ENCODE data around the gene DCUN1D2. TPM values are rescaled to one million over a fixed set of nuclear protein-coding genes. Genes with fewer than 3 reads are reported as not detected.

The DCUN1D2 gene
- total RNA-seq, 1 donor from 2014 or later, result 23.8 TPM

- Mint-ChIP-seq H3K27me3 (ENCODE audit: insufficient read depth, low read depth) (peaks cover 15% of the 10 kb centered on the region), H3K9me3 (peaks cover 14% of the 10 kb centered on the region), H3K36me3 (peaks cover 39% of the 10 kb centered on the region), H3K27ac (no peak overlapping the region), H3K4me3 (no peak overlapping the region), H3K4me1 (peaks cover 3% of the 10 kb centered on the region)
- Histone ChIP-seq H3K36me3 (no peaks in the 10 kb centered on the region), H3K27me3 (no peaks in the 10 kb centered on the region), H3K9ac (no peak overlapping the region), H2AFZ (replicated peaks) (no peak overlapping the region), H3F3A (ENCODE audit: low read depth) (no peaks in the 10 kb centered on the region), H3K4me2 (no peak overlapping the region), H3K79me2 (ENCODE audit: low read depth) (peaks cover 7% of the 10 kb centered on the region), H3K4me3 (no peak overlapping the region), H3K27ac (no peak overlapping the region), H3K9me3 (ENCODE audit: low read depth) (no peaks in the 10 kb centered on the region), H3K4me1 (peaks cover 5% of the 10 kb centered on the region), H4K20me1 (ENCODE audit: low read depth) (peaks cover 2% of the 10 kb centered on the region)
- no peak for DNase-seq (ENCODE audit: low spot score)
- TF ChIP-seq EZH2phosphoT487 (IDR thresholded peaks at IDR 0.05) (no peak), EZH2 (IDR thresholded peaks at IDR 0.05) (no peak), CTCF (IDR thresholded peaks at IDR 0.05) (no peak)
Measured at GRCh38 chr13:113538689-113539058, 48.2 kb upstream of the DCUN1D2 start.

GRCh38 chr13:113537909-113538688 lies 47.6 kb upstream of the DCUN1D2 start:
- no peak overlapping the region for H3K4me2 ChIP-seq

GRCh38 chr13:113537205-113537604 lies 46.7 kb upstream of the DCUN1D2 start:
- DNase-seq (ENCODE audit: low spot score), result no peak
- H3K4me3 ChIP-seq, result no peak overlapping the region
- no peaks in the 10 kb centered on the region for H3K27me3 ChIP-seq
- no peak overlapping the region for H3K4me3 Mint-ChIP-seq
- H2AFZ ChIP-seq (replicated peaks), result no peak overlapping the region
- H3K27ac Mint-ChIP-seq, result no peak overlapping the region
- H3K4me1 ChIP-seq, result no peaks in the 10 kb centered on the region
- no peak overlapping the region for H3K9ac ChIP-seq
- H3K4me2 ChIP-seq, result no peak overlapping the region
- TF ChIP-seq CTCF (IDR thresholded peaks at IDR 0.05) (no peak), EZH2phosphoT487 (IDR thresholded peaks at IDR 0.05) (no peak), EZH2 (IDR thresholded peaks at IDR 0.05) (no peak)
- no peaks in the 10 kb centered on the region for H3F3A ChIP-seq (ENCODE audit: low read depth)
- peaks cover 7% of the 10 kb centered on the region for H3K79me2 ChIP-seq (ENCODE audit: low read depth)
- no peaks in the 10 kb centered on the region for H3K9me3 ChIP-seq (ENCODE audit: low read depth)
- no peaks in the 10 kb centered on the region for H3K36me3 ChIP-seq
- H3K4me1 Mint-ChIP-seq, result no peaks in the 10 kb centered on the region
- peaks cover 12% of the 10 kb centered on the region for H3K27me3 Mint-ChIP-seq (ENCODE audit: insufficient read depth, low read depth)
- no peak overlapping the region for H3K27ac ChIP-seq
- H4K20me1 ChIP-seq (ENCODE audit: low read depth), result no peaks in the 10 kb centered on the region
- H3K9me3 Mint-ChIP-seq, result peaks cover 9% of the 10 kb centered on the region
- H3K36me3 Mint-ChIP-seq, result peaks cover 32% of the 10 kb centered on the region

More at GRCh38 chr13:113537909-113538688, 47.6 kb upstream of the DCUN1D2 start:
- H3K4me1 Mint-ChIP-seq, result no peaks in the 10 kb centered on the region
- H3K4me1 ChIP-seq, result peaks cover 5% of the 10 kb centered on the region
- no peak for DNase-seq (ENCODE audit: low spot score)
- peaks cover 12% of the 10 kb centered on the region for H3K27me3 Mint-ChIP-seq (ENCODE audit: insufficient read depth, low read depth)
- H3K4me3 ChIP-seq, result no peak overlapping the region
- no peaks in the 10 kb centered on the region for H3K9me3 ChIP-seq (ENCODE audit: low read depth)
- TF ChIP-seq CTCF (IDR thresholded peaks at IDR 0.05) (no peak), EZH2phosphoT487 (IDR thresholded peaks at IDR 0.05) (no peak), EZH2 (IDR thresholded peaks at IDR 0.05) (no peak)
- no peaks in the 10 kb centered on the region for H3F3A ChIP-seq (ENCODE audit: low read depth)
- H3K79me2 ChIP-seq (ENCODE audit: low read depth), result peaks cover 7% of the 10 kb centered on the region
- no peaks in the 10 kb centered on the region for H3K36me3 ChIP-seq
- H3K27me3 ChIP-seq, result no peaks in the 10 kb centered on the region
- no peak overlapping the region for H3K4me3 Mint-ChIP-seq
- peak overlapping the region; percentile 21 for H3K27ac Mint-ChIP-seq
- peaks cover 11% of the 10 kb centered on the region for H3K9me3 Mint-ChIP-seq
- no peak overlapping the region for H2AFZ ChIP-seq (replicated peaks)
- H3K36me3 Mint-ChIP-seq, result peaks cover 36% of the 10 kb centered on the region
- H3K27ac ChIP-seq, result no peak overlapping the region
- H3K9ac ChIP-seq, result no peak overlapping the region
- no peaks in the 10 kb centered on the region for H4K20me1 ChIP-seq (ENCODE audit: low read depth)
